Measurements from ENCODE around the gene A1BG.

DNA sequence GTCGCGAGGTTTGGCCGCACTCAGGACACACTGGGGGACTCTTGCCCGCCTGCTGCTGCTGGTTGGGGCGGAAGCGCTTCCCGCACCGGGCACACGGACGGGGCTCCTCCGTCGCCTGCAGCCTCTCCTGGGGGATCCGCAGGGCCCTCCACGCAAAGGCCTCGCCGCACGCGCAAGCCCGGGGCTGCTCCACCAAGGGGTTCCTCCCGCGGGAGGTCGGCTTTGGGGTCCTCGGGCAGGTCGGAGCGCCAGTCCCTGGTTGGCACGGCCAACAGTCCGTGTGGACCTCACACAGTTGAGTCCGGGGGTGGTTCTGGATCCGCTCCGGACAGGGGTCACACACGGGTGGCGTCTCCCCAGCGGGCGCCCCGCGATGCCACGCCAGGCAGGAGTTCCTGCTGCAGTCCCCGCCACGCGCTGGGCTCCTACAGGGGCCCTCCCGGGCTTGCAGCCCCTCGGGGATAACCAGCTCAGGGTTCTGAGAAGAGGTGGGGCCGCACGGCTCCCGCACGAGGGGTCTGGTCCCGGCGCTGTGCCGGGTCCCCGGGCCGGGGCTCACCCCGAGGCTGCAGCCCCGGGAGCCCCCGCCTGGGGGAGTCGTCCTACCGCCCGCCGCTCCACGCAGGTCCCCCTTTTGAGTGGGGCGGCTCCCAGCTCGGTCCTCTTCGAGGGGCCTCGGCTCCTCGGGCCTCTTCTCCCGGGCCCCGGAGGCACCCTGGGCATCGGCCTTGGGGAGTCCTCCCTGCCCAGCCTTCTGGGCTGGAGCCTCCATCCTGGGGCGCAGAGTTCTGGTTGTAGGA lies 15.5 kb upstream of the A1BG start:
- TF ChIP-seq, protein P1, sequence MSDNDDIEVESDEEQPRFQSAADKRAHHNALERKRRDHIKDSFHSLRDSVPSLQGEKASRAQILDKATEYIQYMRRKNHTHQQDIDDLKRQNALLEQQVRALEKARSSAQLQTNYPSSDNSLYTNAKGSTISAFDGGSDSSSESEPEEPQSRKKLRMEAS (IDR thresholded peaks at IDR 0.05), result no peak
- TF ChIP-seq, protein P2, sequence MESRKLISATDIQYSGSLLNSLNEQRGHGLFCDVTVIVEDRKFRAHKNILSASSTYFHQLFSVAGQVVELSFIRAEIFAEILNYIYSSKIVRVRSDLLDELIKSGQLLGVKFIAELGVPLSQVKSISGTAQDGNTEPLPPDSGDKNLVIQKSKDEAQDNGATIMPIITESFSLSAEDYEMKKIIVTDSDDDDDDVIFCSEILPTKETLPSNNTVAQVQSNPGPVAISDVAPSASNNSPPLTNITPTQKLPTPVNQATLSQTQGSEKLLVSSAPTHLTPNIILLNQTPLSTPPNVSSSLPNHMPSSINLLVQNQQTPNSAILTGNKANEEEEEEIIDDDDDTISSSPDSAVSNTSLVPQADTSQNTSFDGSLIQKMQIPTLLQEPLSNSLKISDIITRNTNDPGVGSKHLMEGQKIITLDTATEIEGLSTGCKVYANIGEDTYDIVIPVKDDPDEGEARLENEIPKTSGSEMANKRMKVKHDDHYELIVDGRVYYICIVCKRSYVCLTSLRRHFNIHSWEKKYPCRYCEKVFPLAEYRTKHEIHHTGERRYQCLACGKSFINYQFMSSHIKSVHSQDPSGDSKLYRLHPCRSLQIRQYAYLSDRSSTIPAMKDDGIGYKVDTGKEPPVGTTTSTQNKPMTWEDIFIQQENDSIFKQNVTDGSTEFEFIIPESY (IDR thresholded peaks at IDR 0.05), result no peak
- TF ChIP-seq, protein P3, sequence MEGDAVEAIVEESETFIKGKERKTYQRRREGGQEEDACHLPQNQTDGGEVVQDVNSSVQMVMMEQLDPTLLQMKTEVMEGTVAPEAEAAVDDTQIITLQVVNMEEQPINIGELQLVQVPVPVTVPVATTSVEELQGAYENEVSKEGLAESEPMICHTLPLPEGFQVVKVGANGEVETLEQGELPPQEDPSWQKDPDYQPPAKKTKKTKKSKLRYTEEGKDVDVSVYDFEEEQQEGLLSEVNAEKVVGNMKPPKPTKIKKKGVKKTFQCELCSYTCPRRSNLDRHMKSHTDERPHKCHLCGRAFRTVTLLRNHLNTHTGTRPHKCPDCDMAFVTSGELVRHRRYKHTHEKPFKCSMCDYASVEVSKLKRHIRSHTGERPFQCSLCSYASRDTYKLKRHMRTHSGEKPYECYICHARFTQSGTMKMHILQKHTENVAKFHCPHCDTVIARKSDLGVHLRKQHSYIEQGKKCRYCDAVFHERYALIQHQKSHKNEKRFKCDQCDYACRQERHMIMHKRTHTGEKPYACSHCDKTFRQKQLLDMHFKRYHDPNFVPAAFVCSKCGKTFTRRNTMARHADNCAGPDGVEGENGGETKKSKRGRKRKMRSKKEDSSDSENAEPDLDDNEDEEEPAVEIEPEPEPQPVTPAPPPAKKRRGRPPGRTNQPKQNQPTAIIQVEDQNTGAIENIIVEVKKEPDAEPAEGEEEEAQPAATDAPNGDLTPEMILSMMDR (IDR thresholded peaks at IDR 0.05; ENCODE audit: low read depth, low read length, missing input control), result no peak

All from liver (tissue), 2 donors.